ENCODE results near the gene KLF13. TPM values are rescaled to one million over a fixed set of nuclear protein-coding genes. Genes with fewer than 3 reads are reported as not detected.

The KLF13 gene
- total RNA-seq, 2 donors from 2014 or later: 18.7 to 18.9 TPM

- Histone ChIP-seq H3K9ac (ENCODE audit: extremely low read depth, low read length, poor library complexity, severe bottlenecking) (no peak overlapping the region), H3K4me3 (ENCODE audit: low read length) (no peak overlapping the region), H3K4me1 (ENCODE audit: control insufficient read depth, insufficient read depth, low read length) (peaks cover 15% of the 10 kb centered on the region), H3K27ac (ENCODE audit: low read depth, low read length) (no peak overlapping the region), H3K36me3 (ENCODE audit: control insufficient read depth, insufficient read depth, low read length) (no peaks in the 10 kb centered on the region), H3K27me3 (ENCODE audit: control insufficient read depth, insufficient read depth, low read length, poor library complexity, severe bottlenecking) (peaks cover 30% of the 10 kb centered on the region), H3K9me3 (ENCODE audit: control insufficient read depth, low read length) (no peaks in the 10 kb centered on the region)
- no peaks in the 10 kb centered on the region for H3K9me3 Mint-ChIP-seq
- peaks cover 26% of the 10 kb centered on the region for H3K27me3 Mint-ChIP-seq (ENCODE audit: insufficient read depth)
- DNase-seq: peak; percentile 33
- no peaks in the 10 kb centered on the region for H3K36me3 Mint-ChIP-seq (ENCODE audit: low read depth)
- 76 to 83% methylated on average over 5 to 13 of the region's 13 CpGs for WGBS, 2 experiments (ENCODE audit: insufficient coverage in 1 of 2, insufficient read length in 1 of 2)
- H3K4me3 Mint-ChIP-seq: no peak overlapping the region
- H3K27ac Mint-ChIP-seq: peak overlapping the region; percentile 69
- TF ChIP-seq CTCF (conservative IDR thresholded peaks at IDR 0.05): no peak
- peaks cover 25% of the 10 kb centered on the region for H3K4me1 Mint-ChIP-seq
These were observed 24.5 kb upstream of the KLF13 start for GRCh38 chr15:31302029-31302657.

GRCh38 chr15:31302778-31303725 lies 23.6 kb upstream of the KLF13 start:
- WGBS, 2 experiments (ENCODE audit: insufficient coverage in 1 of 2, insufficient read length in 1 of 2): 54 to 69% methylated on average over 8 to 16 of the region's 17 CpGs
- H3K27me3 ChIP-seq (ENCODE audit: control insufficient read depth, insufficient read depth, low read length, poor library complexity, severe bottlenecking): peaks cover 39% of the 10 kb centered on the region
- no peaks in the 10 kb centered on the region for H3K36me3 ChIP-seq (ENCODE audit: control insufficient read depth, insufficient read depth, low read length)
- DNase-seq: peak; percentile 78
- H3K4me1 ChIP-seq (ENCODE audit: control insufficient read depth, insufficient read depth, low read length): peaks cover 13% of the 10 kb centered on the region
- Mint-ChIP-seq H3K9me3 (no peaks in the 10 kb centered on the region), H3K4me1 (peaks cover 32% of the 10 kb centered on the region), H3K27ac (peak overlapping the region; percentile 69), H3K36me3 (ENCODE audit: low read depth) (no peaks in the 10 kb centered on the region), H3K4me3 (no peak overlapping the region), H3K27me3 (ENCODE audit: insufficient read depth) (peaks cover 35% of the 10 kb centered on the region)
- H3K4me3 ChIP-seq (ENCODE audit: low read length): no peak overlapping the region
- H3K9me3 ChIP-seq (ENCODE audit: control insufficient read depth, low read length): no peaks in the 10 kb centered on the region
- peak; percentile 67 for TF ChIP-seq CTCF (conservative IDR thresholded peaks at IDR 0.05)
- H3K9ac ChIP-seq (ENCODE audit: extremely low read depth, low read length, poor library complexity, severe bottlenecking): no peak overlapping the region
- no peak overlapping the region for H3K27ac ChIP-seq (ENCODE audit: low read depth, low read length)

- Mint-ChIP-seq H3K9me3 (no peaks in the 10 kb centered on the region), H3K27me3 (ENCODE audit: insufficient read depth) (peaks cover 42% of the 10 kb centered on the region), H3K27ac (no peak overlapping the region), H3K4me1 (peaks cover 34% of the 10 kb centered on the region), H3K36me3 (ENCODE audit: low read depth) (no peaks in the 10 kb centered on the region), H3K4me3 (no peak overlapping the region)
- 73 to 81% methylated on average over 7 to 14 of the region's 14 CpGs for WGBS, 2 experiments (ENCODE audit: insufficient coverage in 1 of 2, insufficient read length in 1 of 2)
- Histone ChIP-seq H3K4me1 (ENCODE audit: control insufficient read depth, insufficient read depth, low read length) (peaks cover 13% of the 10 kb centered on the region), H3K27ac (ENCODE audit: low read depth, low read length) (no peak overlapping the region), H3K9me3 (ENCODE audit: control insufficient read depth, low read length) (no peaks in the 10 kb centered on the region), H3K36me3 (ENCODE audit: control insufficient read depth, insufficient read depth, low read length) (no peaks in the 10 kb centered on the region), H3K27me3 (ENCODE audit: control insufficient read depth, insufficient read depth, low read length, poor library complexity, severe bottlenecking) (peaks cover 48% of the 10 kb centered on the region), H3K4me3 (ENCODE audit: low read length) (no peak overlapping the region), H3K9ac (ENCODE audit: extremely low read depth, low read length, poor library complexity, severe bottlenecking) (no peak overlapping the region)
- peak; percentile 45 for DNase-seq
- TF ChIP-seq CTCF (conservative IDR thresholded peaks at IDR 0.05): no peak
These were observed 22.6 kb upstream of the KLF13 start for GRCh38 chr15:31303726-31304648.
